ENCODE results near the gene AREG. TPM values are rescaled to one million over a fixed set of nuclear protein-coding genes. Genes with fewer than 3 reads are reported as not detected.

AREG gene
- total RNA-seq, 1 experiment from 2014 or later = 146 TPM

DNA sequence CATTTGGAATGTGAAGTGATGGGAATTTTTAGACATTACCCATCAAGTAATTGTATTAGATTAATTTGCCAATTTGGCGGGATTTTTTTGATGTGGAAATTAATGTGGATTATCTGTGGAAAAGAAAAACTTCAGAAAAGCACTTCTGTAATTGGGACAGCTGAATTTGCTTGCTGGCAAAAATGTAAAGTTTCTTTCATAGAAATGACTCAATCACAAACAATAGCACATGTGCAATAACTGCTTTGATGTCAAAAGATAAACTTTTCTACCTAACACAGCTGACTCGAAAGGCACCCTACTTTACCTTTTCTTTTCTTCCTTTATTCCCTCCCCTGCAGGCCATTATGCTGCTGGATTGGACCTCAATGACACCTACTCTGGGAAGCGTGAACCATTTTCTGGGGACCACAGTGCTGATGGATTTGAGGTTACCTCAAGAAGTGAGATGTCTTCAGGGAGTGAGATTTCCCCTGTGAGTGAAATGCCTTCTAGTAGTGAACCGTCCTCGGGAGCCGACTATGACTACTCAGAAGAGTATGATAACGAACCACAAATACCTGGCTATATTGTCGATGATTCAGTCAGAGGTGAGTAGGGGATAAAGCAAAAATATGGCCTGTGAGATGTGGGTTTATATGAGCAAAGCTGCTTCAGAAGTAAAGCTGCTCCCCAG lies 1.4 kb downstream of the AREG start:
- peak overlapping the region; percentile 72 for H3K27ac Mint-ChIP-seq (ENCODE audit: unreplicated experiment)
- intact Hi-C loops (cut with micrococcal nuclease; ENCODE audit: unreplicated experiment) = no loop called here
- BruUV-seq (replicated peaks) = no TSS peak

DNA sequence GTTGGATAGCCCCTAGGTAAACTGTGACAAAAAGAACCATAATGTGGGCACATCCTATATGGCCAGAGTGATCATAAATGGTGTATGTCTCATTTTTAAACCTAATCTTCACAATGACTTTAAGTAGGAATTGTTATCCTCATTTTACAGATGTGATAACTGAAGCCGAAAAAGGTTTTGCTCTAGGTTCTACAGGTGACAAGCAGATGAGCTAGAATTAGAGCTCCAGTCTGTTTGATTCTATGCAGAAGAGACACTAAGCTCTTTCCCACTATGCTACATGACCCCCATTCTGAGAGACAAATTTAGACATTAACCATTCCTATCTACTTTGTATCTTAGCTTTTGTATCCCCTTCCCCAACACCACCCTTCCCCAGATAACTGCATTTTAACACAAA lies 2.0 kb downstream of the AREG start:
- intact Hi-C loops (cut with micrococcal nuclease; ENCODE audit: unreplicated experiment) = no loop called here
- no TSS peak for BruUV-seq (replicated peaks)
- H3K36me3 Mint-ChIP-seq (ENCODE audit: insufficient read depth, unreplicated experiment) = peaks cover 69% of the 10 kb centered on the region

More for the DNA sequence above, 1.4 kb downstream of the AREG start:
- H3K36me3 ChIP-seq (ENCODE audit: control insufficient read depth, insufficient read depth, low read length) = peaks cover 1% of the 10 kb centered on the region
- Mint-ChIP-seq H3K36me3 (ENCODE audit: insufficient read depth, unreplicated experiment) (peaks cover 64% of the 10 kb centered on the region), H3K4me3 (ENCODE audit: unreplicated experiment) (peak overlapping the region; percentile 86), H3K27me3 (ENCODE audit: insufficient read depth, unreplicated experiment) (no peaks in the 10 kb centered on the region), H3K9me3 (ENCODE audit: unreplicated experiment) (no peaks in the 10 kb centered on the region), H3K4me1 (ENCODE audit: low read depth, unreplicated experiment) (peaks cover 12% of the 10 kb centered on the region)
- TF ChIP-seq, protein P1, sequence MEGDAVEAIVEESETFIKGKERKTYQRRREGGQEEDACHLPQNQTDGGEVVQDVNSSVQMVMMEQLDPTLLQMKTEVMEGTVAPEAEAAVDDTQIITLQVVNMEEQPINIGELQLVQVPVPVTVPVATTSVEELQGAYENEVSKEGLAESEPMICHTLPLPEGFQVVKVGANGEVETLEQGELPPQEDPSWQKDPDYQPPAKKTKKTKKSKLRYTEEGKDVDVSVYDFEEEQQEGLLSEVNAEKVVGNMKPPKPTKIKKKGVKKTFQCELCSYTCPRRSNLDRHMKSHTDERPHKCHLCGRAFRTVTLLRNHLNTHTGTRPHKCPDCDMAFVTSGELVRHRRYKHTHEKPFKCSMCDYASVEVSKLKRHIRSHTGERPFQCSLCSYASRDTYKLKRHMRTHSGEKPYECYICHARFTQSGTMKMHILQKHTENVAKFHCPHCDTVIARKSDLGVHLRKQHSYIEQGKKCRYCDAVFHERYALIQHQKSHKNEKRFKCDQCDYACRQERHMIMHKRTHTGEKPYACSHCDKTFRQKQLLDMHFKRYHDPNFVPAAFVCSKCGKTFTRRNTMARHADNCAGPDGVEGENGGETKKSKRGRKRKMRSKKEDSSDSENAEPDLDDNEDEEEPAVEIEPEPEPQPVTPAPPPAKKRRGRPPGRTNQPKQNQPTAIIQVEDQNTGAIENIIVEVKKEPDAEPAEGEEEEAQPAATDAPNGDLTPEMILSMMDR (IDR thresholded peaks at IDR 0.05; ENCODE audit: insufficient read depth in 1 of 2, low read depth in 1 of 2, low read length in 1 of 2, severe bottlenecking in 1 of 2, unreplicated experiment in 1 of 2) = no peak
- no peaks in the 10 kb centered on the region for H3K9me3 ChIP-seq
- ChIA-PET CTCF (interaction anchor here (0.8 to 1.0 kb wide), 2 partner anchors 85 to 176 kb away, joined by 3 read pairs; no protein-coding TSS in a partner anchor), POLR2A (interaction anchor here (0.6 kb wide), 1 partner anchor 81 kb away, joined by 7 read pairs; no protein-coding TSS in a partner anchor)
- no peaks in the 10 kb centered on the region for H3K27me3 ChIP-seq (replicated peaks; ENCODE audit: control insufficient read depth, insufficient read depth, low read length)
- H3K4me3 ChIP-seq (ENCODE audit: low read depth, low read length) = peak overlapping the region; percentile 82
- peaks cover 17% of the 10 kb centered on the region for H3K4me1 ChIP-seq
- DNase-seq = no peak

DNA sequence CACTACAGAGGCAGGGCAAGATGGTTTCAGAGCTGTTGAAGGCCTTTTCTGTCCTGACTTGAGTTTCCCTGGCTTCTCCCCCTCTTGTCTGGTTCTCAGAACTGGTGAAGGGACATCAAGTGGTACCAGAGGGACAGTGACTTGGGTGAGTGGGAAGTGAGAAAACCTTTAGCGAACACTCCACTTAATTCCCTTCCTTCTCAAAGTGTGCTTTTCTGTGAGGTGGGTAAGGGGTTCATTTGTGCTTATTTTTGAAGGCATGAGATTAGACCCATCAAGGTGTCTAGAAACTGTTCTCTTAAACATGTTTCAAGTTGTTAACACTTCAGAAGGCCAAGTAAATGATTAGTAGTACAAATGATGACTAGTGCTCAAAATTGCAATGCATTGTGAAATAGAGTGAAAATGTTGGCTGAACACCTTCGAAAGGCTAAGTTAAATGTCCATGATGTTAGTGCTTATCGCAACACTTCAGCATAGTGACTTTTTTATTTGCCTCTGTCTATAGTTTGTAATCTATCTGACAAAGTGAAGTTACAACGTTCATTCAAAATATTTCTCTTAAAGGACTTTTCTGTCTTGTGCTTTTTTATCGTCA lies 2.8 kb downstream of the AREG start:
- no TSS peak for BruUV-seq (replicated peaks)
- peaks cover 20% of the 10 kb centered on the region for H3K4me1 Mint-ChIP-seq (ENCODE audit: low read depth, unreplicated experiment)
- no peaks in the 10 kb centered on the region for H3K27me3 ChIP-seq (replicated peaks; ENCODE audit: control insufficient read depth, insufficient read depth, low read length)
- H3K27ac Mint-ChIP-seq (ENCODE audit: unreplicated experiment) = peak overlapping the region; percentile 72
- peaks cover 77% of the 10 kb centered on the region for H3K36me3 Mint-ChIP-seq (ENCODE audit: insufficient read depth, unreplicated experiment)
- ChIA-PET POLR2A (no interaction called here), CTCF (no interaction called here)
- H3K4me1 ChIP-seq = peaks cover 29% of the 10 kb centered on the region
- peak overlapping the region; percentile 86 for H3K4me3 Mint-ChIP-seq (ENCODE audit: unreplicated experiment)
- H3K4me3 ChIP-seq (ENCODE audit: low read depth, low read length) = peak overlapping the region; percentile 82
- TF ChIP-seq, protein P1 (IDR thresholded peaks at IDR 0.05; ENCODE audit: insufficient read depth in 1 of 2, low read depth in 1 of 2, low read length in 1 of 2, severe bottlenecking in 1 of 2, unreplicated experiment in 1 of 2) = no peak
- H3K27me3 Mint-ChIP-seq (ENCODE audit: insufficient read depth, unreplicated experiment) = no peaks in the 10 kb centered on the region
- no peaks in the 10 kb centered on the region for H3K9me3 Mint-ChIP-seq (ENCODE audit: unreplicated experiment)
- intact Hi-C loops (cut with micrococcal nuclease; ENCODE audit: unreplicated experiment) = no loop called here
- peaks cover 1% of the 10 kb centered on the region for H3K36me3 ChIP-seq (ENCODE audit: control insufficient read depth, insufficient read depth, low read length)
- no peak for DNase-seq
- no peaks in the 10 kb centered on the region for H3K9me3 ChIP-seq

More for the DNA sequence above, 2.0 kb downstream of the AREG start:
- H3K27ac Mint-ChIP-seq (ENCODE audit: unreplicated experiment) = peak overlapping the region; percentile 72
- peaks cover 12% of the 10 kb centered on the region for H3K4me1 Mint-ChIP-seq (ENCODE audit: low read depth, unreplicated experiment)
- no peaks in the 10 kb centered on the region for H3K9me3 Mint-ChIP-seq (ENCODE audit: unreplicated experiment)
- H3K27me3 Mint-ChIP-seq (ENCODE audit: insufficient read depth, unreplicated experiment) = no peaks in the 10 kb centered on the region
- peak overlapping the region; percentile 86 for H3K4me3 Mint-ChIP-seq (ENCODE audit: unreplicated experiment)
- ChIA-PET CTCF (interaction anchor here (0.8 to 1.0 kb wide), 2 partner anchors 84 to 176 kb away, joined by 3 read pairs; no protein-coding TSS in a partner anchor), POLR2A (interaction anchor here (0.6 kb wide), 1 partner anchor 81 kb away, joined by 7 read pairs; no protein-coding TSS in a partner anchor)
- TF ChIP-seq, protein P1 (IDR thresholded peaks at IDR 0.05; ENCODE audit: insufficient read depth in 1 of 2, low read depth in 1 of 2, low read length in 1 of 2, severe bottlenecking in 1 of 2, unreplicated experiment in 1 of 2) = no peak
- peaks cover 1% of the 10 kb centered on the region for H3K36me3 ChIP-seq (ENCODE audit: control insufficient read depth, insufficient read depth, low read length)
- DNase-seq = no peak
- H3K4me1 ChIP-seq = peaks cover 22% of the 10 kb centered on the region
- peak overlapping the region; percentile 82 for H3K4me3 ChIP-seq (ENCODE audit: low read depth, low read length)
- no peaks in the 10 kb centered on the region for H3K27me3 ChIP-seq (replicated peaks; ENCODE audit: control insufficient read depth, insufficient read depth, low read length)
- no peaks in the 10 kb centered on the region for H3K9me3 ChIP-seq

Data from Caco-2 (cell line).